SK-N-SH (cell line): ENCODE results near the gene BABAM1. TPM values are rescaled to one million over a fixed set of nuclear protein-coding genes. Genes with fewer than 3 reads are reported as not detected.

Experiments used
- CTCF ChIA-PET: fragments of 300-600, 350-600 bp; formaldehyde crosslinking; extraction: SDS; loops from one replicate; lab custom pipeline; 2021; lab: Yijun Ruan, JAX
- POLR2A ChIA-PET: fragments of 350-600 bp; sonication (Branson Sonifier 250); formaldehyde crosslinking; extraction: SDS; loops from one replicate; lab custom pipeline; 2020; ENCODE audit warnings: antibody characterized with exemption, inconsistent platforms; lab: Yijun Ruan, JAX
- DNase-seq: peaks from one replicate; pipeline ENCODE4 v3.0.0; 2012
- H2AFZ ChIP-seq: fragments of 200-600 bp; sonication (generic); 2 replicates; pipeline ENCODE4 v1.8.1; 2016; ENCODE audit warnings: antibody characterized with exemption, mild to moderate bottlenecking, low read depth
- H3F3A ChIP-seq: fragments of 200-600 bp; sonication (generic); replicated peaks from 2 replicates; pipeline ENCODE3; 2016; ENCODE audit warnings: antibody characterized with exemption, mild to moderate bottlenecking; ENCODE audit not compliant: insufficient read depth
- H3K27ac ChIP-seq, 2 experiments: fragments of 200-500 bp in 1 of 2; fragments of 200-600 bp in 1 of 2; sonication (Bioruptor generic) in 1 of 2; sonication (generic), shearing (Covaris generic) in 1 of 2; 2 replicates each; pipeline versions ENCODE4 v1.5.1 to v1.6.1; 2014 to 2016; ENCODE audit warnings: low read depth in 2 of 2, inconsistent platforms in 1 of 2, low read length in 1 of 2, mild to moderate bottlenecking in 1 of 2, mixed read lengths in 1 of 2
- H3K27me3 ChIP-seq: fragments of 200-600 bp; sonication (generic), shearing (Covaris generic); 2 replicates; pipeline ENCODE4 v1.6.1; 2016; ENCODE audit warnings: mixed run types; ENCODE audit not compliant: insufficient read depth
- H3K36me3 ChIP-seq, 2 experiments: fragments of 200-500 bp in 1 of 2; fragments of 200-600 bp in 1 of 2; sonication (Bioruptor generic) in 1 of 2; sonication (generic) in 1 of 2; replicated peaks in 1 of 2; 2 replicates each; pipeline versions ENCODE3 to v1.5.1; 2014 to 2016; ENCODE audit warnings: low read length in 1 of 2, mild to moderate bottlenecking in 1 of 2; ENCODE audit not compliant: insufficient read depth in 2 of 2, control insufficient read depth in 1 of 2
- H3K4me1 ChIP-seq, 2 experiments: fragments of 200-500 bp in 1 of 2; fragments of 200-600 bp in 1 of 2; sonication (Bioruptor generic) in 1 of 2; sonication (generic), shearing (Covaris generic) in 1 of 2; 2 replicates each; pipeline versions ENCODE4 v1.5.1 to v1.6.1; 2014 to 2016; ENCODE audit warnings: low read depth in 1 of 2, low read length in 1 of 2, mixed run types in 1 of 2; ENCODE audit not compliant: insufficient read depth in 2 of 2, control insufficient read depth in 1 of 2
- H3K4me2 ChIP-seq: fragments of 200-600 bp; sonication (generic), shearing (Covaris generic); 2 replicates; pipeline ENCODE4 v1.6.1; 2017; ENCODE audit warnings: mixed run types
- H3K4me3 ChIP-seq, 2 experiments: fragments of 200-500 bp in 1 of 2; fragments of 200-600 bp in 1 of 2; sonication (Bioruptor generic) in 1 of 2; sonication (generic), shearing (Covaris generic) in 1 of 2; 2 replicates each; pipeline versions ENCODE4 v1.5.1 to v1.8.1; 2014 to 2016; ENCODE audit warnings: low read depth in 2 of 2, inconsistent platforms in 1 of 2, low read length in 1 of 2, mild to moderate bottlenecking in 1 of 2, mixed read lengths in 1 of 2, moderate library complexity in 1 of 2
- H3K79me2 ChIP-seq: fragments of 200-600 bp; sonication (generic); 2 replicates; pipeline ENCODE4 v1.8.1; 2017; ENCODE audit warnings: mild to moderate bottlenecking; ENCODE audit not compliant: insufficient read depth
- H3K9ac ChIP-seq: fragments of 200-600 bp; sonication (generic); 2 replicates; pipeline ENCODE4 v1.6.1; 2017; ENCODE audit warnings: mixed run types
- H3K9me2 ChIP-seq: fragments of 200-600 bp; sonication (generic); 2 replicates; pipeline ENCODE4 v1.6.1; 2017; ENCODE audit warnings: mixed run types
- H3K9me3 ChIP-seq: fragments of 200-600 bp; sonication (generic); 2 replicates; pipeline ENCODE4 v1.6.1; 2017; ENCODE audit warnings: mixed run types, mild to moderate bottlenecking, moderate library complexity
- H4K20me1 ChIP-seq: fragments of 200-600 bp; sonication (generic); 2 replicates; pipeline ENCODE4 v1.6.1; 2017; ENCODE audit warnings: mild to moderate bottlenecking, mixed run types; ENCODE audit not compliant: insufficient read depth
- CTCF ChIP-seq: fragments of 200-600 bp; sonication (generic); IDR thresholded peaks from 2 replicates; pipeline ENCODE4 v1.6.1; 2017; ENCODE audit warnings: antibody characterized with exemption, mild to moderate bottlenecking, moderate library complexity
- EZH2phosphoT487 ChIP-seq: fragments of 200-600 bp; sonication (generic); IDR thresholded peaks from 2 replicates; pipeline ENCODE4 v1.6.1; 2017; ENCODE audit warnings: low read depth, mixed run types, mild to moderate bottlenecking, antibody characterized with exemption, moderate library complexity, borderline replicate concordance
- GATA2 ChIP-seq: sonication (generic); formaldehyde crosslinking; IDR thresholded peaks from 2 replicates; pipeline ENCODE4 v1.5.0; 2020; ENCODE audit warnings: mild to moderate bottlenecking, missing genetic modification reagents
- NFIC ChIP-seq: IDR thresholded peaks from 2 replicates; pipeline ENCODE4 v1.4.0; 2012; ENCODE audit warnings: borderline replicate concordance
- PBX3 ChIP-seq: IDR thresholded peaks from 2 replicates; pipeline ENCODE4; 2012
- POLR2AphosphoS5 ChIP-seq: IDR thresholded peaks from 2 replicates; pipeline ENCODE4 v1.6.1; 2012; ENCODE audit warnings: low read depth, low read length
- SMC3 ChIP-seq: IDR thresholded peaks from 2 replicates; pipeline ENCODE4 v1.6.1; 2012; ENCODE audit warnings: low read depth, low read length, improper control_type of control experiment
- TAF1 ChIP-seq: IDR thresholded peaks from 2 replicates; pipeline ENCODE4 v1.6.1; 2012; ENCODE audit warnings: low read depth, mild to moderate bottlenecking, low read length, moderate library complexity, borderline replicate concordance
- YY1 ChIP-seq: IDR thresholded peaks from 2 replicates; pipeline ENCODE4 v1.4.0; 2012; ENCODE audit warnings: low read depth, mild to moderate bottlenecking
- ZBTB33 ChIP-seq: IDR thresholded peaks from 2 replicates; pipeline ENCODE4 v1.4.0; 2012; ENCODE audit warnings: low read depth, borderline replicate concordance
- WGBS: methylation state at CpG from one replicate; pipeline ENCODE4 v1.1.6; 2017; ENCODE audit warnings: low lambda C conversion rate; 5-methylcytosine and 5-hydroxymethylcytosine counted together
- polyA plus RNA-seq, 3 experiments: library from polyadenylated mRNA; depleted of rRNA; stranded (reverse); fragments of >200 nt; gene quantifications; 2 replicates each; pipeline ENCODE4 v1.2.3, GENCODE V29; 2012

The BABAM1 gene
- polyA plus RNA-seq, 1 of the 3 experiments (the other 2 are of a cell fraction), result 192 TPM

GRCh38 chr19:17237747-17238706, 29.2 kb upstream of the BABAM1 start:
- H3K27ac ChIP-seq, result no peak overlapping the region
- peaks cover 84% of the 10 kb centered on the region for H3K79me2 ChIP-seq
- peaks cover 16% of the 10 kb centered on the region for H3F3A ChIP-seq
- peaks cover 7 to 8% of the 10 kb centered on the region in 2 experiments for H3K36me3 ChIP-seq
- TF ChIP-seq EZH2phosphoT487, result no peak
- no peak for TF ChIP-seq ZBTB33
- no peak for TF ChIP-seq PBX3
- TF ChIP-seq CTCF, result no peak
- TF ChIP-seq YY1, result no peak
- TF ChIP-seq SMC3, result no peak
- TF ChIP-seq NFIC, result no peak
- TF ChIP-seq POLR2AphosphoS5, result no peak
- TF ChIP-seq TAF1, result no peak
- TF ChIP-seq GATA2 (CRISPR knock-in tag), result no peak
- peaks cover 13 to 25% of the 10 kb centered on the region in 2 experiments; a peak in 3 of 4 replicates for H3K4me1 ChIP-seq
- H3K4me2 ChIP-seq, result no peak overlapping the region
- H3K9ac ChIP-seq, result no peak overlapping the region
- H4K20me1 ChIP-seq, result peaks cover 29% of the 10 kb centered on the region
- POLR2A ChIA-PET, result no interaction called here
- no peaks in the 10 kb centered on the region for H3K27me3 ChIP-seq
- H3K9me3 ChIP-seq, result no peaks in the 10 kb centered on the region
- CTCF ChIA-PET, result interaction anchor here (4.4 kb wide), 1 partner anchor 44 kb away, joined by 29 read pairs; the partner anchor contains the start of gene ANKLE1
- no peak for DNase-seq
- no peak overlapping the region for H2AFZ ChIP-seq
- H3K4me3 ChIP-seq, result no peak overlapping the region
- WGBS, result 93% methylated on average over 13 of the region's 13 CpGs
- H3K9me2 ChIP-seq, result no peaks in the 10 kb centered on the region
